K562 (cell line): ENCODE data around the gene LTBR. TPM values are rescaled to one million over a fixed set of nuclear protein-coding genes. Genes with fewer than 3 reads are reported as not detected.
A peak's percentile ranks its signal among the peaks of the same experiment; 100 is the strongest.

ENCODE experiments used
- ARNT ChIP-seq, 2 experiments: fragments of 450-650 bp; IDR thresholded peaks; 2 replicates each; pipeline ENCODE4 v1.6.1; 2016; ENCODE audit warnings: mild to moderate bottlenecking in 1 of 2
- ATF7 ChIP-seq: fragments of 450-650 bp; IDR thresholded peaks from 2 replicates; pipeline ENCODE4 v1.7.1; 2014; ENCODE audit warnings: mild to moderate bottlenecking, moderate library complexity
- BHLHE40 ChIP-seq: IDR thresholded peaks from 2 replicates; pipeline ENCODE4 v1.6.1; 2011; ENCODE audit warnings: low read length, improper control_type of control experiment
- CREBBP ChIP-seq: IDR thresholded peaks from one replicate; pipeline ENCODE4 v1.6.1; 2012; ENCODE audit warnings: low read depth, mild to moderate bottlenecking, control low read depth, inconsistent platforms, low read length
- DPF2 ChIP-seq: fragments of 450-650 bp; IDR thresholded peaks from 2 replicates; pipeline ENCODE4 v1.6.1; 2016
- ETS2 ChIP-seq: IDR thresholded peaks from 2 replicates; pipeline ENCODE4 v1.6.1; 2016; ENCODE audit warnings: borderline replicate concordance, missing genetic modification characterization, mild to moderate bottlenecking, moderate library complexity, missing compliant biosample characterization; ENCODE audit not compliant: poor library complexity, severe bottlenecking
- EZH2 ChIP-seq: IDR thresholded peaks from 2 replicates; pipeline ENCODE4 v1.6.1; 2012; ENCODE audit warnings: low read depth, mild to moderate bottlenecking, inconsistent platforms, low read length, borderline replicate concordance
- GATA2 ChIP-seq: sonication (generic); formaldehyde crosslinking; IDR thresholded peaks from 2 replicates; pipeline ENCODE4 v1.4.0; 2020; ENCODE audit warnings: mild to moderate bottlenecking, missing genetic modification reagents
- HIVEP1 ChIP-seq: fragments of 250-450 bp; sonication (Bioruptor Pico); IDR thresholded peaks from 2 replicates; pipeline ENCODE4 v1.4.0; 2020; ENCODE audit warnings: mild to moderate bottlenecking
- MAZ ChIP-seq, 2 experiments: fragments of 450-650 bp in 1 of 2; sonication (generic) in 1 of 2; formaldehyde crosslinking; IDR thresholded peaks in 1 of 2; conservative IDR thresholded peaks in 1 of 2; 2 replicates each; pipeline versions ENCODE4 v1.4.0 to v1.5.0; 2020; ENCODE audit warnings: mild to moderate bottlenecking in 1 of 2, missing genetic modification reagents in 1 of 2
- NR2C1 ChIP-seq, 2 experiments: fragments of 450-650 bp; IDR thresholded peaks; 2 replicates each; pipeline ENCODE4 v1.6.1; 2017; ENCODE audit warnings: mild to moderate bottlenecking in 2 of 2, antibody characterized with exemption in 1 of 2, inconsistent platforms in 1 of 2, missing compliant biosample characterization in 1 of 2, missing genetic modification characterization in 1 of 2
- NR4A1 ChIP-seq, 2 experiments: fragments of 250-450 bp in 1 of 2; fragments of 450-650 bp in 1 of 2; sonication (Bioruptor Pico) in 1 of 2; IDR thresholded peaks; 2 replicates each; pipeline versions ENCODE4 v1.4.0 to v1.6.1; 2016 to 2020; ENCODE audit warnings: mild to moderate bottlenecking in 2 of 2, missing compliant biosample characterization in 1 of 2, missing genetic modification characterization in 1 of 2, moderate library complexity in 1 of 2
- SP1 ChIP-seq: sonication (generic); formaldehyde crosslinking; IDR thresholded peaks from 2 replicates; pipeline ENCODE4 v1.8.1; 2022; ENCODE audit warnings: mild to moderate bottlenecking, missing genetic modification reagents
- ZC3H11A ChIP-seq: IDR thresholded peaks from 2 replicates; pipeline ENCODE4 v1.6.1; 2012; ENCODE audit warnings: low read depth, low read length, improper control_type of control experiment
- ZNF165 ChIP-seq: fragments of 250-450 bp; sonication (Bioruptor Pico); IDR thresholded peaks from 2 replicates; pipeline ENCODE4 v1.4.0; 2020; ENCODE audit warnings: borderline replicate concordance
- ZNF778 ChIP-seq: fragments of 450-650 bp; formaldehyde crosslinking; IDR thresholded peaks from 2 replicates; pipeline ENCODE4 v1.4.0; 2020; ENCODE audit warnings: mild to moderate bottlenecking, moderate library complexity
- polyA plus RNA-seq, 8 experiments: library from polyadenylated mRNA; depleted of rRNA in 4 of 8; stranded (reverse) in 5 of 8; unstranded in 3 of 8; fragments of >200 nt; fragmentation: Nextera tagmentation in 2 of 8; fragmentation: Illumina TruSeq in 1 of 8; extraction: Ambion mirVana in 2 of 8; extraction: Trizol in 1 of 8; gene quantifications; 2 replicates each; pipeline versions ENCODE4 v1.2.1 to v1.2.3, GENCODE V29; 2011 to 2014; ENCODE audit warnings: inconsistent platforms in 1 of 8, missing spikeins in 1 of 8
- total RNA-seq, 7 experiments: library from RNA; depleted of rRNA in 6 of 7; stranded (reverse); fragments of >200 nt in 6 of 7; fragmentation: Illumina TruSeq in 2 of 7; extraction: Trizol in 2 of 7; gene quantifications; 2 replicates each; pipeline versions ENCODE4 v1.2.1 to v1.2.3, GENCODE V29; 2011 to 2021; ENCODE audit warnings: low replicate concordance in 1 of 7
- TF ChIP-seq, protein P1 (sequence below): fragments of 450-650 bp; IDR thresholded peaks from 2 replicates; pipeline ENCODE4 v1.6.1; 2017; ENCODE audit warnings: antibody characterized with exemption, mild to moderate bottlenecking
- TF ChIP-seq, protein P2 (sequence below): fragments of 200-800 bp; sonication (Bioruptor generic); IDR thresholded peaks from 2 replicates; pipeline ENCODE4 v1.6.1; 2016; ENCODE audit warnings: missing genetic modification characterization, missing compliant biosample characterization

The LTBR gene
- total and polyA plus RNA-seq, 9 of the 15 experiments (the other 6 are each of a cell fraction or from before 2014, with no cell fraction given): 0.96 to 69.0 (median 35.3) TPM

DNA sequence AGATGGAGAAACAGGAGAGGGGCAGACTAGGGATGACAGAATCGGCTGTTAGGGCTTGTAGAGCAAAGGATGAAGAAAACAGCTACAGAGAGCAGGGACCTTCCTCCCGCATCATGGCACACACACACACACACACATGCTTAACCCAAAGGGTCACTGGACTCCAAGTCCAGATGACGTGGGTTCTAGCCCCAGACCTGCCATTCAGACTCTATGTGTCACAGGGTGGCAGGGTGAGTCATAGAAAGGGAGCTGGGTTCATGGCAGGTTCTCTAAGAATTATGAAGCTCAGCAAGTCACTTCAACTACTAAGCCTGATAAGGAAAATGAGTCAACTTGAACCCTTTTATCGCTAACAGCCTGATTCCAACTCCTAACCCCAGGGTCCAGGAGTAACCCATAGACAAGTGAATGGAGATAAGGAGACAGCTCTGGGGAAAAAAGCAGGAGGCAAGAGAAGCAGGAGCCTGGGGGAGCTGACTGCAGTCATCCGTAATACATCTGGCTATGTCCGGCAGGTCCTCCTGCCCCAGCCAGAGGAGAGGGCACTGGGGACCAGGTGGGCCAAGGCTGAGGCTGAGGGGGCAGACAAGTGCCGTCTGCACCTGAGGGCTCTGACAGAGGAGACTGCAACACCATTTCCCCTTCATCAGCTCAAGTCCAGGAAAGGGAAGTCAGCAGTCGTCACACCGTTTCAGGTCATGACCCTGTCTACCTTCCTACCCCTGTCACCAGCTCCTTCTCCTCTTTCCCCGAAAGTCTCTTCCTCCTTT, 38.5 kb upstream of the LTBR start (continued):
- TF ChIP-seq ZNF778 (CRISPR knock-in tag): no peak
- TF ChIP-seq ZC3H11A: no peak
- peak; percentile 89 for TF ChIP-seq GATA2 (CRISPR knock-in tag)
- no peak for TF ChIP-seq SP1 (CRISPR knock-in tag)
- TF ChIP-seq, protein P1, sequence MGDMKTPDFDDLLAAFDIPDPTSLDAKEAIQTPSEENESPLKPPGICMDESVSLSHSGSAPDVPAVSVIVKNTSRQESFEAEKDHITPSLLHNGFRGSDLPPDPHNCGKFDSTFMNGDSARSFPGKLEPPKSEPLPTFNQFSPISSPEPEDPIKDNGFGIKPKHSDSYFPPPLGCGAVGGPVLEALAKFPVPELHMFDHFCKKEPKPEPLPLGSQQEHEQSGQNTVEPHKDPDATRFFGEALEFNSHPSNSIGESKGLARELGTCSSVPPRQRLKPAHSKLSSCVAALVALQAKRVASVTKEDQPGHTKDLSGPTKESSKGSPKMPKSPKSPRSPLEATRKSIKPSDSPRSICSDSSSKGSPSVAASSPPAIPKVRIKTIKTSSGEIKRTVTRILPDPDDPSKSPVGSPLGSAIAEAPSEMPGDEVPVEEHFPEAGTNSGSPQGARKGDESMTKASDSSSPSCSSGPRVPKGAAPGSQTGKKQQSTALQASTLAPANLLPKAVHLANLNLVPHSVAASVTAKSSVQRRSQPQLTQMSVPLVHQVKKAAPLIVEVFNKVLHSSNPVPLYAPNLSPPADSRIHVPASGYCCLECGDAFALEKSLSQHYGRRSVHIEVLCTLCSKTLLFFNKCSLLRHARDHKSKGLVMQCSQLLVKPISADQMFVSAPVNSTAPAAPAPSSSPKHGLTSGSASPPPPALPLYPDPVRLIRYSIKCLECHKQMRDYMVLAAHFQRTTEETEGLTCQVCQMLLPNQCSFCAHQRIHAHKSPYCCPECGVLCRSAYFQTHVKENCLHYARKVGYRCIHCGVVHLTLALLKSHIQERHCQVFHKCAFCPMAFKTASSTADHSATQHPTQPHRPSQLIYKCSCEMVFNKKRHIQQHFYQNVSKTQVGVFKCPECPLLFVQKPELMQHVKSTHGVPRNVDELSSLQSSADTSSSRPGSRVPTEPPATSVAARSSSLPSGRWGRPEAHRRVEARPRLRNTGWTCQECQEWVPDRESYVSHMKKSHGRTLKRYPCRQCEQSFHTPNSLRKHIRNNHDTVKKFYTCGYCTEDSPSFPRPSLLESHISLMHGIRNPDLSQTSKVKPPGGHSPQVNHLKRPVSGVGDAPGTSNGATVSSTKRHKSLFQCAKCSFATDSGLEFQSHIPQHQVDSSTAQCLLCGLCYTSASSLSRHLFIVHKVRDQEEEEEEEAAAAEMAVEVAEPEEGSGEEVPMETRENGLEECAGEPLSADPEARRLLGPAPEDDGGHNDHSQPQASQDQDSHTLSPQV: no peak
- peak; percentile 67 for TF ChIP-seq NR2C1 (IDR thresholded peaks at IDR 0.05)
- peak; percentile 78 for TF ChIP-seq NR2C1 (tag; IDR thresholded peaks at IDR 0.05)
- no peak for TF ChIP-seq HIVEP1 (CRISPR knock-in tag)
- peak in 1 of 2 experiments; percentile 61; a peak in 2 of 4 replicates for TF ChIP-seq MAZ (CRISPR knock-in tag; conservative IDR thresholded peaks at IDR 0.05 in 1 of 2, IDR thresholded peaks at IDR 0.05 in 1 of 2)
- TF ChIP-seq ATF7: peak; percentile 82
- TF ChIP-seq ZNF165 (CRISPR knock-in tag): no peak
- no peak for TF ChIP-seq EZH2
- peak; percentile 72 to 83; a peak in 3 of 4 replicates for TF ChIP-seq ARNT (IDR thresholded peaks at IDR 0.05)
- no peak for TF ChIP-seq CREBBP
- no peak for TF ChIP-seq ETS2 (tag)
- TF ChIP-seq NR4A1 (CRISPR knock-in tag; IDR thresholded peaks at IDR 0.05): no peak
- no peak for TF ChIP-seq NR4A1 (tag; IDR thresholded peaks at IDR 0.05)
- peak; percentile 97 for TF ChIP-seq DPF2
- TF ChIP-seq BHLHE40: peak; percentile 24
- TF ChIP-seq, protein P2, sequence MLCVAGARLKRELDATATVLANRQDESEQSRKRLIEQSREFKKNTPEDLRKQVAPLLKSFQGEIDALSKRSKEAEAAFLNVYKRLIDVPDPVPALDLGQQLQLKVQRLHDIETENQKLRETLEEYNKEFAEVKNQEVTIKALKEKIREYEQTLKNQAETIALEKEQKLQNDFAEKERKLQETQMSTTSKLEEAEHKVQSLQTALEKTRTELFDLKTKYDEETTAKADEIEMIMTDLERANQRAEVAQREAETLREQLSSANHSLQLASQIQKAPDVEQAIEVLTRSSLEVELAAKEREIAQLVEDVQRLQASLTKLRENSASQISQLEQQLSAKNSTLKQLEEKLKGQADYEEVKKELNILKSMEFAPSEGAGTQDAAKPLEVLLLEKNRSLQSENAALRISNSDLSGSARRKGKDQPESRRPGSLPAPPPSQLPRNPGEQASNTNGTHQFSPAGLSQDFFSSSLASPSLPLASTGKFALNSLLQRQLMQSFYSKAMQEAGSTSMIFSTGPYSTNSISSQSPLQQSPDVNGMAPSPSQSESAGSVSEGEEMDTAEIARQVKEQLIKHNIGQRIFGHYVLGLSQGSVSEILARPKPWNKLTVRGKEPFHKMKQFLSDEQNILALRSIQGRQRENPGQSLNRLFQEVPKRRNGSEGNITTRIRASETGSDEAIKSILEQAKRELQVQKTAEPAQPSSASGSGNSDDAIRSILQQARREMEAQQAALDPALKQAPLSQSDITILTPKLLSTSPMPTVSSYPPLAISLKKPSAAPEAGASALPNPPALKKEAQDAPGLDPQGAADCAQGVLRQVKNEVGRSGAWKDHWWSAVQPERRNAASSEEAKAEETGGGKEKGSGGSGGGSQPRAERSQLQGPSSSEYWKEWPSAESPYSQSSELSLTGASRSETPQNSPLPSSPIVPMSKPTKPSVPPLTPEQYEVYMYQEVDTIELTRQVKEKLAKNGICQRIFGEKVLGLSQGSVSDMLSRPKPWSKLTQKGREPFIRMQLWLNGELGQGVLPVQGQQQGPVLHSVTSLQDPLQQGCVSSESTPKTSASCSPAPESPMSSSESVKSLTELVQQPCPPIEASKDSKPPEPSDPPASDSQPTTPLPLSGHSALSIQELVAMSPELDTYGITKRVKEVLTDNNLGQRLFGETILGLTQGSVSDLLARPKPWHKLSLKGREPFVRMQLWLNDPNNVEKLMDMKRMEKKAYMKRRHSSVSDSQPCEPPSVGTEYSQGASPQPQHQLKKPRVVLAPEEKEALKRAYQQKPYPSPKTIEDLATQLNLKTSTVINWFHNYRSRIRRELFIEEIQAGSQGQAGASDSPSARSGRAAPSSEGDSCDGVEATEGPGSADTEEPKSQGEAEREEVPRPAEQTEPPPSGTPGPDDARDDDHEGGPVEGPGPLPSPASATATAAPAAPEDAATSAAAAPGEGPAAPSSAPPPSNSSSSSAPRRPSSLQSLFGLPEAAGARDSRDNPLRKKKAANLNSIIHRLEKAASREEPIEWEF (CRISPR knock-in tag): no peak
